ENCODE measurements around the gene PPP2R2B.

PPP2R2B gene

DNA sequence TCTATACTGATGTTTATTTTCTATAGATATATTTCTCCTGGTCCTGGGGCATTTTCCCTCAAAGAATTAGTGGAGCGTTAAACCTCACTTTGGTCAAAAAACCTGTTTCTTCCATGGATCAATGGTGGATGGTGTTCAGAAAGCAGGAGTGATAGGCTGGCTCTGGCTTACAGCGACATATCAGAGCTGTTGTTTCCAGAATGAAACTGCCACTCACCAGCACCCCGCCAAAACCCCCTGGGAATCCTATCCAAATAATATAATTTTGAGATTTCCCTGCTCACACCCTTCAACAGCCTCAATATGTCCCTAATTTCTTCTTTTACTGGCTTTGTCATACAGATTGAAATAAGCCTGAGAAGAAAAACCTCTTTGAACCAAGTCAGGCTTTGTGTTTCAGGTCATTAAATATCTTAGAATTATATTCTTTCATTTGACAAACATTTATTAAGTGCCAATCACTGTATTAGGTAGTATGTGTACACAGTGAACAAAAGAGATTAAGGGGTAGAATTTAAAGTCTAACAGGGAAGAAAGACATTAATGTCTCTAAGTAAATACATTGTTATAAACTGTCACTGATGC is 218.1 kb downstream of the PPP2R2B start:
- in situ Hi-C loops (cut with MboI; ENCODE audit: low sequenced_read_pairs): no loop called here

DNA sequence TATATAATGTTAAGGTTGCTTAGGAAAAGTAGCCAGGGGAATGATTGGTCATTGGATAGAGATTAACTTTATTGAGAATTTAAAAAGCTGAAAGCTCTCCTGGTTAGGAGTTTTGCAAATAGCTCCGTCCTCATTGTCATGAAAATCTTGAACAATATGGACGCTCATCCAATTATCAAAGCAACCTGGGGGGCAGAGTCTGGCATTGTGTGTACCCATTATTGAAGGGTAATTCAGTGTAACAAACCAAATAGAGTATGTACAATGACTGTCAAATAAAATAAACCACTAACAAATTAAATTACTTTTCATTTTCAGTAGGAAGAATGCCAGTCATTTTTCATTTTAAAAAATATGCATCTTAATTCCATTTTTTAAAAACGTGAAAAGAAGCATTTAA is 218.6 kb downstream of the PPP2R2B start:
- in situ Hi-C loops (cut with MboI; ENCODE audit: low sequenced_read_pairs): no loop called here

DNA sequence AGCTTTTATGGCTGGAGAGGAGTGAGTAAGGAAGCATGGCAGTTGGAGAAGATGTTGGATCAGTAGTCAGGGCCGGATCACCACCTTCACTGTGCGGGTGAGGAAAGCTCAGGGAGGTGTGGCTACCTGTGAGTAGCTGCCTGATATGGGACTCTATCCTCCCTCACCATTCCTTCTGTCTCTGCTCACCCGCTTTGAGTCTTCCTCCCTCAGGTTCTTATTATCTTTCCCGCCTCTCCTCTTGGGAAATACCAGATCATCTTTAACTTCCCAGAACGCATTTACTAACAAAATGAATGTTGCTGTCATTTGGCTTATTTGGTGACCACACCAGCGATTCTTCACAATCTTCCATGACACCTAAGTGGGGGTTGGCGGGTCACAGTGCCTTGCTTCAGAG is 221.9 kb downstream of the PPP2R2B start:
- in situ Hi-C loops (cut with MboI; ENCODE audit: low sequenced_read_pairs): no loop called here

DNA sequence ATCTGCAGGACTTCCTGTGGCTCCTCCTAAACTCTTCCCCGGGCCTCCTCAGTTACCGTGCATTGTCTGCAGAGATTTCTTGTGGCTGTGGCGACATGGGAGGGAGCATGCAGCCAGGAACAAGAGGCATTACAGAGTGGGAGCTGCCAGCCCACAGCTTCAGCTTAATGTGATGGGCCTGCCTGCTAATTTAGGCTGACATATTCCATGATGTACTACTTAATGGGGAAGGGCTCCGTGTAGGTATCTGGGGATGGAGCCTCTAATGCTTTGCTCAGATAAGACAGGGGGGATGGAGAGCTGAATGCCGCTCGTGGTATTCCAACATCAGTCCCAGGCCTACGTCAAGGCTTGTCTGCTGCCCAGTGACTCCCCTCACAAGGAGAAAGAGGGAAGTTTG is 225.0 kb downstream of the PPP2R2B start:
- in situ Hi-C loops (cut with MboI; ENCODE audit: low sequenced_read_pairs): no loop called here

DNA sequence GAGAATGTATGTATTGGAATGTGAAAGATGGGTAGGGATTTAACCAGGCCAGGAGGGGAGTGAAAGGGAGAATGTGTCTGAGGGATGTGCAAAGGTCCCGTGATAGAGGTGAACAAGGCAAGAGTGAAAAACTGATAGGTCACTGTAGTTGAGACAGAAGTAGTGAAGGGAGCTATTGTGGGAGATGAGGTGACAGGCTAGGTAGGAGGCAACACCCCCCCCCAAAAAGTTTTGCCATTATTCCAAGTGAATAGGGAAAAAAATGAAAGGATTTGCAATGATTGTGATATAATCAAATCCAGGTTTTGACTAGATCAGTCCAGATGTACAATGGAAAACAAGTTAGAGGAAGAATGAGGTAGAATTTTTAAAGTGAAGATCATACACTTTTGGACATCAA is 226.0 kb downstream of the PPP2R2B start:
- in situ Hi-C loops (cut with MboI; ENCODE audit: low sequenced_read_pairs): no loop called here

DNA sequence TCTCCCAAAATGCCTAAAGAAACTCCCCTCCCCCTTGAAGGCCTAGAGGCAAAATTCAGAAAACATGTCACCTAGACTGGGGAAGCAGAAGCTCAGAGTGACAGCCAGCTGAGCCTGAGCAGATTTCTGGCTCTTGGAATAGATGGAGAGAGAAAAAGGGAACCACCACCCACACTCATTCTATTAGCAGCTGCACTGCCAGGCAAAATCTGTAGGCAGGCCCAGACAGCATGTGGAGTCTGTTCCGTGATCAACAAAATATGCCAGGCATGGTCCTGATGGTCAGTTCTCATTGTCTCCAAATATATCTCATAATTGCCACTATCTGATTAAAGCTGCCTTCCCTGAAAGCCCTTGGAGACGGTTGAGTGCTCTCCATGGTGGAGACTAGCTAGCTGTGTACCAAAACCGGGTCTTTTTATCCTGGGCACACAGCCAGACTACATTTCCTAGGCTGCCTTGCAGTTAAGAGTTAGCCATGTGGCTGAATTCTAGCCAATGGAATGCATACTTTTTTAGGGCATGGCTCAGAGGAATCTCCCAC is 230.8 kb downstream of the PPP2R2B start:
- in situ Hi-C loops (cut with MboI; ENCODE audit: low sequenced_read_pairs): no loop called here

DNA sequence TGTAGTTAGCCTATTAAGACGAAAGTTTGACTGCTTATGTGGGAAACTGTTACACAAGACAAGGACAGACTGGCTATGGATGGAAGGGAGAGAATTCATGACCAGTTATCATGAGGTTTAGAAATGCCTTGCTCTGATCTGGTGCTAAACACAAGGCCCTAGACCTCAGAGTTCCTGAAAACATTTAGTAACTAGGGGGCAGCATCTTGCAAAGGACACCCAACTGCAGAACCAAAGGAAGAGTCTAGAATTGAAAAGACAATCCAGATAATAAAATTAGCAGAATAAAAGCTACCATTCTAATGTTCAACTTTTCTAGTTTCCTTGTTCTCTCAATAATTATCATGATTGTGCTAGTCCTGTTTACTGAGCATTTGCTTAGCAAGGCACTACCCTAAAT is 232.1 kb downstream of the PPP2R2B start:
- in situ Hi-C loops (cut with MboI; ENCODE audit: low sequenced_read_pairs): no loop called here

DNA sequence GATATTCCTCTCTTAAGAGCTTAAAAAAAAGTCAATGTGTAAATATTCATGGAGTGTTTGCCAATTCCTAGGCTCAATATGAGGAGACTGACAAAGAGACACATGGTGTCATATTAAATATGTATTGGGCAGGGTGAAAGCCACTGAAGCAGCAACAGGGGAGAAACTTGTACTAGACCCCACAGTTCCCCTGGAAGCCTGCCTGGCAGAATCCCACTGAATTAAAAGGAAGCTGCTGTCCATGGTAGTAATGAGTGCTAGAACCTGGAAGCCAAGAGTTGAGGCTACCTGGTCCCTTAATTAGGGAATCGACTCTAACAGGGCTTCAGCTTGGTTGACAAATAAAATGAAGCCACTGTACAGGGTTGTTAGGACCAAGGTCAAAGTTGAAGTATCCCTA is 233.2 kb downstream of the PPP2R2B start:
- in situ Hi-C loops (cut with MboI; ENCODE audit: low sequenced_read_pairs): no loop called here

DNA sequence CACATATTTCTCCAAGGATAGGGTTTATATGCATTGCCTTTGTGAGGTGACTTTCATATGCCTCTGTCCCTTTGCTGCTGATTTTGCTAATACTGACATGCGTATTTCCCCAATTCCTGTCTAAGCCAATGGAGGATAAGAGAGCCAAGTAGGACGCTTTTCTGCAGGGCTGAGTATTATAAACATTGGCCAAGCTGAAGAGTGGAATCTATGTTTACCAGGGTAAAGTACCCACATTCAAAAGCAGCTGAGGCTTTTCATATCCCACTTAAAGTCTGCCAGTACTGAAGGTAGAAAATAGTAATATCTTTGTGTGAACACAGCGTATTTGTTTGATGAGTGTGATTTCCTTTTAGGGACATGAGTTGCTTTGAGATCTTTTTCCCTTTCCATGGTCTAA is 233.7 kb downstream of the PPP2R2B start:
- in situ Hi-C loops (cut with MboI; ENCODE audit: low sequenced_read_pairs): no loop called here

DNA sequence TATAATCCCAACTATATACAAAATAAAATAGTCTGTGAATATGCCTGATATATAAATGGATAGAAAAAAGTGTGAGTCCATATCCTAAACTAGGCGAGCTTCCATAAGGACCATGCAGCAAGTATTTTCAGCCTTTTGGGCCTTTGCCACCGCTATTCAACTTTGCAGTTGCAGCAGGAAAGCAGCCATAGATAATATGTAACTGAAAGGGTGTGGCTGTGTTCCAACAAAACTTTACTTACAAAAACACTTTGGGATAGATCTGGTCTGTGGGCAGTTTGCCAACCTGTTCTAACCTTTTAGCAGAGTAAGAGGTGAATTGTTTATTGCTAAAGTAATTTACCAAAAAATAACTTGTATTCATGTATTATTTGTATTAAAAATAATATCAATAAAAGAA is 234.8 kb downstream of the PPP2R2B start:
- in situ Hi-C loops (cut with MboI; ENCODE audit: low sequenced_read_pairs): no loop called here

DNA sequence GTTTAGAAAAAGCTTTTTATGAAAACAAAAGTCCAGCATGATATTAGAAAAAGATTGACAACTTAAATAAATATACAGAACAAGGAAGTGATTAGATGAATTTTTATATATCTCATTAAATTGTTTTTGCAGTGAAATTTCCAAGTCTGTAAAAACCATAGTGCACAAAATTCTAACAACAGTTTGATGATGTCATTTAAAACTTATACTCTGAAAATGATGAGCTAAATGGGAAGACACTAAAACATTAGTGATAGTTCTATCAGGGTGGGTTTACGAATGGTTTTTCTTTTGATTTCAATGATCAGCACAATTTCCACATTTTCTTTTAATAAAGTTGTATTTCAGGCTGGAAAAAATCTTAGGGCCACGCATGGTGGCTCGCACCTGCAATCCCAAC is 236.1 kb downstream of the PPP2R2B start:
- in situ Hi-C loops (cut with MboI; ENCODE audit: low sequenced_read_pairs): no loop called here

DNA sequence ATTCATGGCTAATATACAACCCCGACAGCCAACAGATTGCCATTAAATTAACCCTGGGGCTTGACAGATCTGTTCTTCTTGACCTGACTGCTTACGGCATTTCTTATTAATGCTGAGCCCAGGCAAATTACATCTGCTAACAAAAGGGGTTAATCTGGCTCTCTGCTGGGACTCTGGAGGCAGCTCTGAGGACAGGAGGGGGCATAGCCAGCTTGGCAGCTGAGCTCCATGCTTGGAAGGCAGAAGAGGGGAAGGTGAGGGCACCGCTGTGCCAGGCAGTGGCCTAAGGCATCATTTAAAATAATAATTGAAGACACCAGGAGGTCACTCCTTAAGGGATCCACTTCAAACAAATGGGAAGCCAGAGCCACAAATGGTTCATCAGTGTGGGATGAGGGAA is 236.6 kb downstream of the PPP2R2B start:
- in situ Hi-C loops (cut with MboI; ENCODE audit: low sequenced_read_pairs): no loop called here

DNA sequence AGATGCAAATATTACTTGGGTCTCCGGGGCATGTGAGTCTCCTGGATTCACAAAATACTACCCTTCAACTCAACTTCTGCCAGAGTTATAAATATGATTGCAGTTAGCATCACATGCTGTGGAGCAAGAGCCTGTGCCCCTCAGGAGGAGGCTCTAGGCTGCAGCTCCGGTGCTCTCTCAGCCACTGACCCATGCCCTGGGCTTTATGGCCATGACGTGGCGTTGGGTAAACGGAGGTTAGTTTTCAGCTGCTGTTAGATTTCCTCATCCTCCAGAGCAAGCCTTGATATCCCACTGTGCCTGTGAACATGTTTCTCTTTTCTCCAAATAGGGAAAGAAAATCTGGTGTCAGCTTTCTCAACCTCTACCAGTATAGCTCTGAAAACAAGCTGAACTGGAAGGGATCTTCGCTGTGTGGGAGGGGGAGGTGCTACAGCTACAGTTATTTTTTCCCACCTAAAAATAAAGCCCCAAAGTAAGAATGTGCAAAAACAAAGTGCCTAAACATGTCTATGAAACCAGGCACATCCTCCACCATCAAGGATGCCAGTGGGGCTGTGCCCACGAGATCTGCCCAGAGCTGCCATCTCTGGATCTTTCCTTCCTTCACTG is 238.2 kb downstream of the PPP2R2B start:
- in situ Hi-C loops (cut with MboI; ENCODE audit: low sequenced_read_pairs): no loop called here

DNA sequence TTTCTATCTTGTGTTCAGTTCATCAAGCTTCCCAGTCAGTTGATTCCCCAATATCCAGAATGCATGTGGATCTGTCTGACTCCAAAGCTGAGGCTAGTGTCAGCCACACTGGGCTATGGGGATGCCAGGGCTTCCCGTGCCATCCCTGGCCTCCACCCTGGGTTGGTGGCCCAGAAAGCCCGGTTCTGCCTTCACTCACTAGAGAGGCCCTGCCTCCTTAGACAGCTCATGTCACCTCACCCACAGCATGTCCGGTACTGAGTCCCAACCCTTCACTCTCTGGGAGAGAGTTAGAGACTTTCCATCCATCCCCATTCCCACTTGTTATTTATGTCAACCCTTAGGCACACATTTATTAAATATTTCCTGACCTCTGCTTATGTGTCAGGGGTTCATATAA is 243.1 kb downstream of the PPP2R2B start:
- in situ Hi-C loops (cut with MboI; ENCODE audit: low sequenced_read_pairs): no loop called here

DNA sequence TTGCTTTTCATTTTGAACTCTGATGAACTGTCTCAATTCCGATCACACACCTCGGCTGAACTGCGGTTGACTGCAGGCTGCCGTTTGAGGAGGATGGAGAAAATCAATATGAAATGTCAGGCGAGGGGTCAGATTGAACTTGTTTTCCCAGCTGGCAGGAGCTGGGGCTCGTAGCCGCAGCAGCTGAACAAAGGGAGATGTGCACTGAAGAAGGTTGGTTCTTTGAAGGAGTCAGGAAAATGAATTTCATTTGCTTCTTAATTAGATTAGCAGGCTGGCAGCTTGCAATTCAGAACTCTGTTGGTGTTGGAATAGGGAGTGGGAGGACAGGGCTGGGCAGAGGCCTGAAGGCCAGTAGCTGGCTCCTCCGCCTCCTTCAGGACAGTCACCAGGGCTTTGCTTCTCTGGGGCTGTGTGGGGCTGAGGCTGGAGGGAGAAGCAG is 245.2 kb downstream of the PPP2R2B start:
- in situ Hi-C loops (cut with MboI; ENCODE audit: low sequenced_read_pairs): no loop called here

DNA sequence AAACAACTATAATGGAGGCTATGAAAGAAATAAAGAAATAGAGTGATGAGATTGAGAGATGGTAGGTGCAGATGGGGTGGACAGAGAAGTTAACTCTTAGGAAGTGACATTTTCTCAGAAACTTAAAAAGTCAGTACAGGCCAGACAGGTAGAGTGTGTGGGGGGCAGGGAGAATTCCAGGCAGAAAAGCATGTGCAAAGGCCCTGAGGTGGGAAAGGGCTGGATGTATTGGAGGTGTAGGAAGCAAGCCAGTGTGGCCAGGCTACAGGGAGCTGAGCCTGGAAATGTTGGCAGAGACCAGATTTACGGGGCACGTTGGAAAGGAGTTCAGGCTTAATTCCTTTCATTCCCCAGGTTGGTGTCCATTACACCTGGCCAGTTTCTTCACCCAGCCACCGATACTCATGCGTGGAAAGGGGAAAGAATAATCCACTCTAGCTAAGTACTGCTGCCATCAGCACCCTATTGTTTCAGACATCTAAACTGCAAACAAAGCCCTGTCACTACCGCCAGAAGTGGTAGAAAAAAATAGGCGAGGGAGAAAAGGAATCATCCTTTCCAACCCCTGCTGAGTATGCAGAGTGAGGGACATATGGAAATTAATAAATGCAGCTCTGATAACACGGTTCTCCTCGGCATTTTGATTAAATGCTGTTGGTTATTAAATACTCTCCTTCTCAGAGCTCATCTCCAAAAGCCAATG is 245.8 kb downstream of the PPP2R2B start:
- in situ Hi-C loops (cut with MboI; ENCODE audit: low sequenced_read_pairs): no loop called here

DNA sequence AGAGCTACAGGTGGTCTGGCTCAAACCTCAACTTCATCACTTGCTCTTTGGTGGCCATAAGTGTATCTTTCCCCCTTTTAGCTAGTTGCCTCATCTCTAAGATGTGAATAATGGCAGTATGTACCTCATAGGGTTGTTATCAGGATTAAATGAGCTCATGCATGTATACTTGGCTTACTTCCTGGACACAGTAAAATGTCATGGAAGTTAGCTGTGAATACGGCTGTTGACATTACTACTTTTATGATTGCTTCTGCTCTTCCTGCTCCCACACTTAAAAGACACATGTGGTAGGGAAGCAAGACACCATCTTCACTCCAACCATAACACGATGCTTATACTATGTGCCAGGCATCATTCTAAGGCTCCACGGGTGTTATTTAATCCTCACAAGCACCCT is 248.1 kb downstream of the PPP2R2B start:
- in situ Hi-C loops (cut with MboI; ENCODE audit: low sequenced_read_pairs): no loop called here

DNA sequence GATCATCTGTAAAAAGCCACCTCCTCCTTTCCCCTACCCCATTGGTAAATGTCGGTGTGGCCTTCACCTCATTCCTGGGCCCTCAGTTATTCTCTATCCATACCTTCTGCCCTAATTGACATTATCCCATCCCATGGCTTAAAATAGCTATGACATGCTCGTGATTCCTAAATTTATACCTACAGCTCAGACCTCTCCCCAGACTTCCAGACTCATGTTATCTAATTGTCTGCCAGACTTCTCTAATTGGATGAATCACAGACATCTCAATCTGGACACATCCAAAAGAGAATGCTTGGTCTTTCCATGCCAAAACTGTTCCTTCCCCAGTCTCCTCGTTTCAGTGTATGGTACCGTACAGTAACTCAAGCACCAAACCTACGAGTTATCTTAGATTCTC is 249.6 kb downstream of the PPP2R2B start:
- in situ Hi-C loops (cut with MboI; ENCODE audit: low sequenced_read_pairs): no loop called here

DNA sequence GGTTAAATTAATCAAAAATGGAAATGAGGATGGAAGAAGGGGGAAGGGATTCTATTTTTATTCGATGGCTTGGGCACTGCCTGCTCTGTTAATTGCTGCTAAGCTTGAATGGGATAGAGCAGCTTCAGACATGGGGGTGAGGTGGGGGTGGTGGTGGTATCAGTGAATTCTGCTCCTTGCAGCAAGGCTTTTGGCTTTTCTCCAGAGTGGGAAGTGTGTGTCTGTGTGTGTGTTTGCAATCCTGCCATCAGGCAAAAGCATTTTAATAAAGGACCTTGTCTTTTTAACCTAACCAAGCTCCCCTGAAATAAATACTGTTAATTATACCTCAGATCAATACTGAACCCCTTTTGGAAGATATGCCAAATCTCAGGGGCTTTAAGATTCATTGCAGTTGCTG is 251.6 kb downstream of the PPP2R2B start:
- in situ Hi-C loops (cut with MboI; ENCODE audit: low sequenced_read_pairs): no loop called here

DNA sequence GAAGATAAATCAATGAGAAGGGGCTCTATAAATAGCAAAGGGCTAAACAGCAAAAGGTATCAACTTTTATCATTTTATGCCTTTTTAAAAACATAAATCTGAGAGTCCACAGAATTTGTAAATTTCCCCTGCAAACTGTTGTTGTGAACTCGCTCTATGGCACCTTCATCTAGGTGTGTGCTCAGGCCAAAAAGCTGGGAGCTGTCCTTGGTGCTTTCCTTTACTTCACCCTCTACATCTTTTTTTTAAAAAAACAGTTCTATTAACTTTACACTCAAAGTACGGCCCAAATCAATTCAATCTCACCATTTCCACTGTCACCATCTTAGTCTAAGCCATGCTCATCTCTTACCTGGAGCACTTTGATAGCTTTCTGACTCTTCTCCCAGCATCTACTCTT is 254.4 kb downstream of the PPP2R2B start:
- in situ Hi-C loops (cut with MboI; ENCODE audit: low sequenced_read_pairs): no loop called here

DNA sequence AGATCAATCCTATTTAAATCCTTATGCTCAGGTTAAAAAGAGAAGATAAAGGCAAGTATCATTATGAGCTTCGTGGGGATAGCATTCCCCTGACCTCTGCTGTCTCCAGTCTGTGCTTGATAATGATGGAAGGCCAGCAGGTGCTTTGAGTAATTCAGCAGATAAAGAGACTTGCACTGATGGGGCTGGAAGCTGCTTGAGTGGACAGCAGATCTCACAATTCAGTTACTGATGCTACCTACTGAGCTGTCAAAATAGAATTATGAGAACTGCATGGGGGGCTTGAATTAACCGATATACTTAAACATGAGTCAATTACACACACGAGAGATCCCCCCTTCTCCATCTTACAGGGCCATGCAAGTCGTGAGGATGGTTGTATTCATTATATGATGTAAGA is 254.9 kb downstream of the PPP2R2B start:
- in situ Hi-C loops (cut with MboI; ENCODE audit: low sequenced_read_pairs): no loop called here

DNA sequence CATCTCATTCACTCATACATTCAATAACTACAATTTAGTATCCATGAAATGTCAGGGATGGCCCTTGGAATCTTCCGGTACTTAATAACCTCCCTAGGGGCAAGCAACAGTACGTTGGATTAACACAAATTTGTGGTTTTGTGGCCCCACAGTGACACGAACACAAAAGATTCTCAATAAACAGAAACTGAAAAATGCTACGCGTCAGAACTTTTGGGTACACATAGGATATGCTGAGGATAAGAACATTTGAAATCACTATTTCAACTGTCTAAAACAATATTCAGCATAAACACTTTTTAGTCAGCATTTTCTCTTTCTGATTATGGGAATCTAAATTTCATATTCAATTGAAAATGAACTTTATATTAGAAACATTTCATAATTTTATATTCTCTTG is 255.5 kb downstream of the PPP2R2B start:
- in situ Hi-C loops (cut with MboI; ENCODE audit: low sequenced_read_pairs): no loop called here
